CD4-positive, alpha-beta T cell treated with Interleukin-21 for 1 hour (primary cell): ENCODE results near the gene KANSL3.

Experiments used
- DNase-seq: peaks from one replicate; pipeline ENCODE4 v3.0.0-alpha.2; 2020

The KANSL3 gene

GRCh38 chr2:96651793-96652192 lies 13.7 kb upstream of the KANSL3 start:
- DNase-seq = no peak

- no peak for DNase-seq
Observed at GRCh38 chr2:96649342-96649741, 11.2 kb upstream of the KANSL3 start.

- no peak for DNase-seq
Observed at GRCh38 chr2:96648306-96648930, 10.3 kb upstream of the KANSL3 start.

GRCh38 chr2:96647681-96648080 lies 9.6 kb upstream of the KANSL3 start:
- DNase-seq = no peak

- no peak for DNase-seq
Observed at GRCh38 chr2:96642564-96643360, 4.7 kb upstream of the KANSL3 start, which contains the start of gene FER1L5. FER1L5 (plus strand) TSS chr2:96642764; CDS start chr2:96642837, 73 bp downstream.

GRCh38 chr2:96637385-96638143 lies 548 bp downstream of the KANSL3 start:
- peak; percentile 85 for DNase-seq

- DNase-seq = no peak
Observed at GRCh38 chr2:96636551-96637171, 1.5 kb downstream of the KANSL3 start.

- no peak for DNase-seq
Observed at GRCh38 chr2:96633641-96634040, 4.5 kb downstream of the KANSL3 start.

GRCh38 chr2:96631804-96632435 lies 6.2 kb downstream of the KANSL3 start:
- no peak for DNase-seq

- DNase-seq = no peak
Observed at GRCh38 chr2:96626553-96626942, 11.6 kb downstream of the KANSL3 start.

GRCh38 chr2:96625571-96626552 lies 12.2 kb downstream of the KANSL3 start:
- no peak for DNase-seq

GRCh38 chr2:96623116-96623515 lies 15.0 kb downstream of the KANSL3 start:
- DNase-seq = no peak

GRCh38 chr2:96622544-96622943 lies 15.6 kb downstream of the KANSL3 start:
- no peak for DNase-seq

GRCh38 chr2:96618596-96619283 lies 19.4 kb downstream of the KANSL3 start:
- no peak for DNase-seq

- DNase-seq = no peak
Observed at GRCh38 chr2:96617012-96617411, 21.1 kb downstream of the KANSL3 start.

- no peak for DNase-seq
Observed at GRCh38 chr2:96616535-96616934, 21.6 kb downstream of the KANSL3 start.

- DNase-seq = no peak
Observed at GRCh38 chr2:96616128-96616527, 22.0 kb downstream of the KANSL3 start.

- no peak for DNase-seq
Observed at GRCh38 chr2:96608469-96609455, 29.4 kb downstream of the KANSL3 start.

GRCh38 chr2:96604104-96604503 lies 34.0 kb downstream of the KANSL3 start:
- DNase-seq = no peak
